Activated CD8-positive, alpha-beta T cell treated with anti-CD3 and anti-CD28 coated beads, Interleukin-2, amount 10 ng/mL, durations not matched to agents 7 days and 5 days (primary cell): ENCODE results near the gene LRRC72. TPM values are rescaled to one million over a fixed set of nuclear protein-coding genes. Genes with fewer than 3 reads are reported as not detected.
"Not testable (repeated sequence)": the region's sequence is repeated elsewhere in the genome, so short reads cannot be mapped to it uniquely, and the experiment has no call there.

Source experiments
- ATAC-seq: fragments of 150-1000 bp; cut with Tn5 transposase; one replicate; pipeline ENCODE4 v1.10.0; 2021; ENCODE audit warnings: moderate library complexity
- CTCF ChIA-PET: fragments of 350-600 bp; sonication (Branson Sonifier 250); formaldehyde crosslinking; loops from one replicate; lab custom pipeline; 2021; ENCODE audit warnings: antibody characterized with exemption; lab: Charles Lee
- POLR2A ChIA-PET: fragments of 350-600 bp; sonication (Branson Sonifier 250); formaldehyde crosslinking; loops from one replicate; lab custom pipeline; 2021; ENCODE audit warnings: antibody characterized with exemption; lab: Charles Lee
- DNase-seq: peaks from one replicate; pipeline ENCODE4 v3.0.0-alpha.2; 2020
- H3K27ac Mint-ChIP-seq: one replicate; pipeline ENCODE4 v1.8.0; 2021; ENCODE audit warnings: mild to moderate bottlenecking, mixed read lengths
- H3K27me3 Mint-ChIP-seq: one replicate; pipeline ENCODE4 v1.8.0; 2021; ENCODE audit warnings: low read depth, mixed read lengths
- H3K36me3 Mint-ChIP-seq: one replicate; pipeline ENCODE4 v1.8.0; 2021; ENCODE audit warnings: low read depth, mixed read lengths
- H3K4me1 Mint-ChIP-seq: one replicate; pipeline ENCODE4 v1.8.0; 2021; ENCODE audit warnings: low read depth, mixed read lengths
- H3K4me3 Mint-ChIP-seq: one replicate; pipeline ENCODE4 v1.8.0; 2021; ENCODE audit warnings: mild to moderate bottlenecking, mixed read lengths
- H3K9me3 Mint-ChIP-seq: one replicate; pipeline ENCODE4 v1.8.0; 2022; ENCODE audit warnings: mixed read lengths; ENCODE audit not compliant: insufficient read depth
- total RNA-seq, 2 experiments: library from RNA; stranded (reverse); gene quantifications; one replicate each; pipeline ENCODE4 v1.2.3, GENCODE V29; 2021

Gene LRRC72
- total RNA-seq, 2 experiments from 2014 or later: not detected

- DNase-seq (no peak), ATAC-seq (no peak)
- POLR2A ChIA-PET: no interaction called here
- Mint-ChIP-seq H3K9me3 (no peaks in the 10 kb centered on the region), H3K27ac (no peak overlapping the region), H3K4me1 (no peaks in the 10 kb centered on the region), H3K27me3 (peaks cover 2% of the 10 kb centered on the region), H3K4me3 (no peak overlapping the region), H3K36me3 (no peaks in the 10 kb centered on the region)
- CTCF ChIA-PET: no interaction called here
Observed at GRCh38 chr7:16531707-16532106, 5.1 kb downstream of the LRRC72 start.

- ATAC-seq (no peak), DNase-seq (no peak)
- ChIA-PET CTCF (no interaction called here), POLR2A (interaction anchor here (0.6 kb wide), 1 partner anchor 138 kb away, joined by 3 read pairs; no protein-coding TSS in a partner anchor)
- Mint-ChIP-seq H3K27me3 (peaks cover 2% of the 10 kb centered on the region), H3K9me3 (no peaks in the 10 kb centered on the region), H3K4me3 (no peak overlapping the region), H3K36me3 (no peaks in the 10 kb centered on the region), H3K27ac (no peak overlapping the region), H3K4me1 (no peaks in the 10 kb centered on the region)
Observed at GRCh38 chr7:16532272-16532671, 5.6 kb downstream of the LRRC72 start.

- Mint-ChIP-seq H3K9me3 (no peaks in the 10 kb centered on the region), H3K36me3 (no peaks in the 10 kb centered on the region), H3K4me3 (no peak overlapping the region), H3K4me1 (no peaks in the 10 kb centered on the region), H3K27ac (no peak overlapping the region), H3K27me3 (peaks cover 2% of the 10 kb centered on the region)
- POLR2A ChIA-PET: no interaction called here
- CTCF ChIA-PET: no interaction called here
- ATAC-seq (no peak), DNase-seq (no peak)
Observed at GRCh38 chr7:16535500-16535899, 8.9 kb downstream of the LRRC72 start.

GRCh38 chr7:16540559-16540958, 13.9 kb downstream of the LRRC72 start:
- ATAC-seq, CTCF ChIA-PET, H3K27ac Mint-ChIP-seq, H3K4me1 Mint-ChIP-seq, DNase-seq, POLR2A ChIA-PET, H3K4me3 Mint-ChIP-seq, H3K9me3 Mint-ChIP-seq, H3K27me3 Mint-ChIP-seq, H3K36me3 Mint-ChIP-seq: not testable (repeated sequence)

- CTCF ChIA-PET: interaction anchor here (1.6 kb wide), 1 partner anchor 22 kb away, joined by 4 read pairs; no protein-coding TSS in a partner anchor
Observed at GRCh38 chr7:16542401-16542800, 15.8 kb downstream of the LRRC72 start.

GRCh38 chr7:16543456-16543855, 16.8 kb downstream of the LRRC72 start:
- Mint-ChIP-seq H3K27me3 (peaks cover 3% of the 10 kb centered on the region), H3K27ac (no peak overlapping the region), H3K4me1 (no peaks in the 10 kb centered on the region), H3K9me3 (no peaks in the 10 kb centered on the region), H3K36me3 (no peaks in the 10 kb centered on the region), H3K4me3 (no peak overlapping the region)
- POLR2A ChIA-PET: no interaction called here
- CTCF ChIA-PET: interaction anchor here (1.6 kb wide), 1 partner anchor 21 kb away, joined by 4 read pairs; no protein-coding TSS in a partner anchor
- ATAC-seq: no peak
- DNase-seq: no peak

More at GRCh38 chr7:16542401-16542800, 15.8 kb downstream of the LRRC72 start:
- no peak for ATAC-seq
- POLR2A ChIA-PET: no interaction called here
- Mint-ChIP-seq H3K4me3 (no peak overlapping the region), H3K27me3 (peaks cover 3% of the 10 kb centered on the region), H3K36me3 (no peaks in the 10 kb centered on the region), H3K27ac (no peak overlapping the region), H3K9me3 (no peaks in the 10 kb centered on the region), H3K4me1 (no peaks in the 10 kb centered on the region)
- DNase-seq: no peak

- Mint-ChIP-seq H3K27me3 (peaks cover 3% of the 10 kb centered on the region), H3K4me1 (no peaks in the 10 kb centered on the region), H3K36me3 (no peaks in the 10 kb centered on the region), H3K4me3 (no peak overlapping the region), H3K27ac (no peak overlapping the region), H3K9me3 (no peaks in the 10 kb centered on the region)
- ChIA-PET POLR2A (interaction anchor here (0.6 kb wide), 1 partner anchor 122 kb away, joined by 3 read pairs; no protein-coding TSS in a partner anchor), CTCF (interaction anchor here (3.5 kb wide), 1 partner anchor 18 kb away, joined by 9 read pairs; no protein-coding TSS in a partner anchor)
- DNase-seq (no peak), ATAC-seq (no peak)
Observed at GRCh38 chr7:16546921-16547505, 20.4 kb downstream of the LRRC72 start.

GRCh38 chr7:16548428-16548827, 21.8 kb downstream of the LRRC72 start:
- no peak overlapping the region for H3K27ac Mint-ChIP-seq

GRCh38 chr7:16550671-16551070, 24.0 kb downstream of the LRRC72 start:
- ChIA-PET POLR2A (no interaction called here), CTCF (interaction anchor here (0.7 to 3.5 kb wide), 3 partner anchors 13 to 141 kb away, joined by 3 to 9 read pairs (median 3); no protein-coding TSS in a partner anchor)
- Mint-ChIP-seq H3K27ac (no peak overlapping the region), H3K4me3 (no peak overlapping the region), H3K36me3 (no peaks in the 10 kb centered on the region), H3K27me3 (peaks cover 3% of the 10 kb centered on the region), H3K9me3 (no peaks in the 10 kb centered on the region), H3K4me1 (no peaks in the 10 kb centered on the region)
- no peak for DNase-seq
- ATAC-seq: no peak

More at GRCh38 chr7:16548428-16548827, 21.8 kb downstream of the LRRC72 start:
- H3K4me3 Mint-ChIP-seq: no peak overlapping the region
- H3K36me3 Mint-ChIP-seq: no peaks in the 10 kb centered on the region
- ATAC-seq (no peak), DNase-seq (no peak)
- H3K27me3 Mint-ChIP-seq: peaks cover 6% of the 10 kb centered on the region
- ChIA-PET CTCF (interaction anchor here (3.5 kb wide), 1 partner anchor 16 kb away, joined by 9 read pairs; no protein-coding TSS in a partner anchor), POLR2A (no interaction called here)
- no peaks in the 10 kb centered on the region for H3K4me1 Mint-ChIP-seq
- no peaks in the 10 kb centered on the region for H3K9me3 Mint-ChIP-seq

GRCh38 chr7:16554518-16555236, 28.1 kb downstream of the LRRC72 start:
- no peak overlapping the region for H3K27ac Mint-ChIP-seq
- ATAC-seq (no peak), DNase-seq (no peak)
- H3K27me3 Mint-ChIP-seq: peaks cover 3% of the 10 kb centered on the region
- H3K4me3 Mint-ChIP-seq: no peak overlapping the region
- no peaks in the 10 kb centered on the region for H3K36me3 Mint-ChIP-seq
- no peaks in the 10 kb centered on the region for H3K4me1 Mint-ChIP-seq
- POLR2A ChIA-PET: no interaction called here
- CTCF ChIA-PET: interaction anchor here (3.9 kb wide), 1 partner anchor 10 kb away, joined by 22 read pairs; no protein-coding TSS in a partner anchor
- H3K9me3 Mint-ChIP-seq: no peaks in the 10 kb centered on the region

GRCh38 chr7:16556359-16556758, 29.7 kb downstream of the LRRC72 start:
- POLR2A ChIA-PET: no interaction called here
- H3K27me3 Mint-ChIP-seq: peaks cover 3% of the 10 kb centered on the region
- H3K36me3 Mint-ChIP-seq: no peaks in the 10 kb centered on the region
- CTCF ChIA-PET: interaction anchor here (0.9 kb wide), 1 partner anchor 8 kb away, joined by 3 read pairs; no protein-coding TSS in a partner anchor
- no peak for ATAC-seq
- H3K27ac Mint-ChIP-seq: no peak overlapping the region
- H3K9me3 Mint-ChIP-seq: no peaks in the 10 kb centered on the region
- no peak for DNase-seq
- no peak overlapping the region for H3K4me3 Mint-ChIP-seq
- no peaks in the 10 kb centered on the region for H3K4me1 Mint-ChIP-seq

- DNase-seq: no peak
- ATAC-seq: no peak
- CTCF ChIA-PET: no interaction called here
- Mint-ChIP-seq H3K36me3 (no peaks in the 10 kb centered on the region), H3K4me3 (no peak overlapping the region), H3K4me1 (peaks cover 9% of the 10 kb centered on the region), H3K9me3 (no peaks in the 10 kb centered on the region), H3K27ac (no peak overlapping the region), H3K27me3 (no peaks in the 10 kb centered on the region)
- POLR2A ChIA-PET: no interaction called here
Observed at GRCh38 chr7:16558761-16559302, 32.2 kb downstream of the LRRC72 start.
